ENCODE data around the gene LTF.

The LTF gene

GRCh38 chr3:46483825-46484224, 19.1 kb upstream of the LTF start:
- Mint-ChIP-seq H3K4me3 (no peak overlapping the region), H3K27me3 (ENCODE audit: low read depth) (peaks cover 44% of the 10 kb centered on the region), H3K4me1 (ENCODE audit: low read depth) (peaks cover 3% of the 10 kb centered on the region), H3K36me3 (ENCODE audit: low read depth) (no peaks in the 10 kb centered on the region), H3K9me3 (no peaks in the 10 kb centered on the region), H3K27ac (no peak overlapping the region)
- no peak for DNase-seq (ENCODE audit: low spot score)

- H3K9me3 Mint-ChIP-seq, result no peaks in the 10 kb centered on the region
- no peak for DNase-seq (ENCODE audit: low spot score)
- H3K36me3 Mint-ChIP-seq (ENCODE audit: low read depth), result no peaks in the 10 kb centered on the region
- H3K27ac Mint-ChIP-seq, result no peak overlapping the region
- H3K27me3 Mint-ChIP-seq (ENCODE audit: low read depth), result peaks cover 41% of the 10 kb centered on the region
- no peaks in the 10 kb centered on the region for H3K4me1 Mint-ChIP-seq (ENCODE audit: low read depth)
- no peak overlapping the region for H3K4me3 Mint-ChIP-seq
These were observed 18.1 kb upstream of the LTF start for GRCh38 chr3:46482632-46483350.

GRCh38 chr3:46481636-46482035, 16.9 kb upstream of the LTF start:
- Mint-ChIP-seq H3K27ac (no peak overlapping the region), H3K4me3 (no peak overlapping the region), H3K27me3 (ENCODE audit: low read depth) (peaks cover 36% of the 10 kb centered on the region), H3K4me1 (ENCODE audit: low read depth) (no peaks in the 10 kb centered on the region), H3K9me3 (no peaks in the 10 kb centered on the region), H3K36me3 (ENCODE audit: low read depth) (no peaks in the 10 kb centered on the region)
- DNase-seq (ENCODE audit: low spot score), result no peak

GRCh38 chr3:46480491-46481195, 15.9 kb upstream of the LTF start:
- H3K4me3 Mint-ChIP-seq, result no peak overlapping the region
- peaks cover 33% of the 10 kb centered on the region for H3K27me3 Mint-ChIP-seq (ENCODE audit: low read depth)
- no peaks in the 10 kb centered on the region for H3K36me3 Mint-ChIP-seq (ENCODE audit: low read depth)
- no peaks in the 10 kb centered on the region for H3K4me1 Mint-ChIP-seq (ENCODE audit: low read depth)
- peaks cover under 1% of the 10 kb centered on the region for H3K9me3 Mint-ChIP-seq
- no peak for DNase-seq (ENCODE audit: low spot score)
- no peak overlapping the region for H3K27ac Mint-ChIP-seq

- H3K27me3 Mint-ChIP-seq (ENCODE audit: low read depth), result peaks cover 41% of the 10 kb centered on the region
These were observed 15.0 kb upstream of the LTF start for GRCh38 chr3:46479696-46480095.

GRCh38 chr3:46479021-46479420, 14.3 kb upstream of the LTF start:
- Mint-ChIP-seq H3K27ac (no peak overlapping the region), H3K4me3 (no peak overlapping the region), H3K36me3 (ENCODE audit: low read depth) (no peaks in the 10 kb centered on the region), H3K27me3 (ENCODE audit: low read depth) (peaks cover 45% of the 10 kb centered on the region), H3K4me1 (ENCODE audit: low read depth) (no peaks in the 10 kb centered on the region), H3K9me3 (peaks cover 16% of the 10 kb centered on the region)
- DNase-seq (ENCODE audit: low spot score), result no peak

More at GRCh38 chr3:46479696-46480095, 15.0 kb upstream of the LTF start:
- no peaks in the 10 kb centered on the region for H3K36me3 Mint-ChIP-seq (ENCODE audit: low read depth)
- DNase-seq (ENCODE audit: low spot score), result no peak
- H3K9me3 Mint-ChIP-seq, result peaks cover 10% of the 10 kb centered on the region
- H3K27ac Mint-ChIP-seq, result no peak overlapping the region
- no peaks in the 10 kb centered on the region for H3K4me1 Mint-ChIP-seq (ENCODE audit: low read depth)
- H3K4me3 Mint-ChIP-seq, result no peak overlapping the region

- H3K9me3 Mint-ChIP-seq, result peaks cover 16% of the 10 kb centered on the region
- peaks cover 46% of the 10 kb centered on the region for H3K27me3 Mint-ChIP-seq (ENCODE audit: low read depth)
- no peak overlapping the region for H3K27ac Mint-ChIP-seq
- no peaks in the 10 kb centered on the region for H3K36me3 Mint-ChIP-seq (ENCODE audit: low read depth)
- DNase-seq (ENCODE audit: low spot score), result no peak
- no peak overlapping the region for H3K4me3 Mint-ChIP-seq
- no peaks in the 10 kb centered on the region for H3K4me1 Mint-ChIP-seq (ENCODE audit: low read depth)
These were observed 13.6 kb upstream of the LTF start for GRCh38 chr3:46478341-46478740.

GRCh38 chr3:46477756-46478155, 13.1 kb upstream of the LTF start:
- Mint-ChIP-seq H3K27ac (no peak overlapping the region), H3K9me3 (peaks cover 16% of the 10 kb centered on the region), H3K4me3 (no peak overlapping the region), H3K4me1 (ENCODE audit: low read depth) (no peaks in the 10 kb centered on the region), H3K27me3 (ENCODE audit: low read depth) (peaks cover 49% of the 10 kb centered on the region), H3K36me3 (ENCODE audit: low read depth) (no peaks in the 10 kb centered on the region)
- no peak for DNase-seq (ENCODE audit: low spot score)

GRCh38 chr3:46477145-46477544, 12.4 kb upstream of the LTF start:
- no peak overlapping the region for H3K27ac Mint-ChIP-seq
- H3K36me3 Mint-ChIP-seq (ENCODE audit: low read depth), result no peaks in the 10 kb centered on the region
- H3K4me1 Mint-ChIP-seq (ENCODE audit: low read depth), result no peaks in the 10 kb centered on the region
- no peak for DNase-seq (ENCODE audit: low spot score)
- peaks cover 16% of the 10 kb centered on the region for H3K9me3 Mint-ChIP-seq
- peaks cover 46% of the 10 kb centered on the region for H3K27me3 Mint-ChIP-seq (ENCODE audit: low read depth)
- no peak overlapping the region for H3K4me3 Mint-ChIP-seq

- H3K9me3 Mint-ChIP-seq, result peaks cover 16% of the 10 kb centered on the region
- H3K4me1 Mint-ChIP-seq (ENCODE audit: low read depth), result no peaks in the 10 kb centered on the region
- no peak overlapping the region for H3K27ac Mint-ChIP-seq
- H3K27me3 Mint-ChIP-seq (ENCODE audit: low read depth), result peaks cover 41% of the 10 kb centered on the region
- H3K4me3 Mint-ChIP-seq, result no peak overlapping the region
- no peaks in the 10 kb centered on the region for H3K36me3 Mint-ChIP-seq (ENCODE audit: low read depth)
- no peak for DNase-seq (ENCODE audit: low spot score)
These were observed 8.0 kb upstream of the LTF start for GRCh38 chr3:46472736-46473135.

GRCh38 chr3:46471371-46471914, 6.7 kb upstream of the LTF start:
- H3K27me3 Mint-ChIP-seq (ENCODE audit: low read depth), result peaks cover 43% of the 10 kb centered on the region
- no peaks in the 10 kb centered on the region for H3K36me3 Mint-ChIP-seq (ENCODE audit: low read depth)
- no peak overlapping the region for H3K27ac Mint-ChIP-seq
- DNase-seq (ENCODE audit: low spot score), result no peak
- no peak overlapping the region for H3K4me3 Mint-ChIP-seq
- H3K4me1 Mint-ChIP-seq (ENCODE audit: low read depth), result no peaks in the 10 kb centered on the region
- peaks cover 16% of the 10 kb centered on the region for H3K9me3 Mint-ChIP-seq

- Mint-ChIP-seq H3K36me3 (ENCODE audit: low read depth) (no peaks in the 10 kb centered on the region), H3K4me1 (ENCODE audit: low read depth) (no peaks in the 10 kb centered on the region), H3K9me3 (peaks cover 16% of the 10 kb centered on the region), H3K27me3 (ENCODE audit: low read depth) (peaks cover 50% of the 10 kb centered on the region), H3K4me3 (no peak overlapping the region), H3K27ac (no peak overlapping the region)
- DNase-seq (ENCODE audit: low spot score), result no peak
These were observed 6.1 kb upstream of the LTF start for GRCh38 chr3:46470831-46471230.

- Mint-ChIP-seq H3K27ac (no peak overlapping the region), H3K4me1 (ENCODE audit: low read depth) (no peaks in the 10 kb centered on the region), H3K27me3 (ENCODE audit: low read depth) (peaks cover 51% of the 10 kb centered on the region), H3K4me3 (no peak overlapping the region), H3K36me3 (ENCODE audit: low read depth) (no peaks in the 10 kb centered on the region), H3K9me3 (peaks cover 7% of the 10 kb centered on the region)
- DNase-seq (ENCODE audit: low spot score), result no peak
These were observed 5.1 kb upstream of the LTF start for GRCh38 chr3:46469680-46470357.
